ENCODE results near the gene FCSK.
"Not testable (repeated sequence)": the region's sequence is repeated elsewhere in the genome, so short reads cannot be mapped to it uniquely, and the experiment has no call there.

Gene FCSK

GRCh38 chr16:70454222-70455034, at the start of gene FCSK:
Gene FCSK, plus strand, starts transcription at chr16:70454595. Its CDS starts 8,596 bp downstream, at chr16:70463191.
- peak; percentile 43 to 49 for DNase-seq (ENCODE audit: low read depth in 2 of 2)

DNA sequence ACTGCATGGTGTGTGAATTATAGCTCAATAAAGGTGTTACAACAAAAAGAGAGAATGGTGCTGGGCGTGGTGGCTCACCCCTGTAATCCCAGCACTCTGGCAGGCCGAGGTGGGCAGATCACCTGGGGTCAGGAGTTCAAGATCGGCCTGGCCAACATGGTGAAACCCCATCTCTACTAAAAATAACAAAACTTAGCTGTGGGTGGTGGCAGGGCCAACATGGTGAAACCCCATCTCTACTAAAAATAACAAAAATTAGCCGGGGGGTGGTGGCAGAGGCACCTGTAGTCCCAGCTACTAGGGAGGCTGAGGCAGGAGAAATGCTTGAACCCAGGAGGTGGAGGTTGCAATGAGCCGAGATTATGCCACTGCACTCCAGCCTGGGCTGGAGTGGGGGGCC, 48.3 kb upstream of the FCSK start:
- DNase-seq (ENCODE audit: low read depth in 2 of 2): not testable (repeated sequence)

- DNase-seq (ENCODE audit: low read depth in 2 of 2): no peak
Measured at GRCh38 chr16:70407811-70408274, 46.6 kb upstream of the FCSK start.

GRCh38 chr16:70410734-70411133, 43.7 kb upstream of the FCSK start:
- no peak for DNase-seq (ENCODE audit: low read depth in 2 of 2)

DNA sequence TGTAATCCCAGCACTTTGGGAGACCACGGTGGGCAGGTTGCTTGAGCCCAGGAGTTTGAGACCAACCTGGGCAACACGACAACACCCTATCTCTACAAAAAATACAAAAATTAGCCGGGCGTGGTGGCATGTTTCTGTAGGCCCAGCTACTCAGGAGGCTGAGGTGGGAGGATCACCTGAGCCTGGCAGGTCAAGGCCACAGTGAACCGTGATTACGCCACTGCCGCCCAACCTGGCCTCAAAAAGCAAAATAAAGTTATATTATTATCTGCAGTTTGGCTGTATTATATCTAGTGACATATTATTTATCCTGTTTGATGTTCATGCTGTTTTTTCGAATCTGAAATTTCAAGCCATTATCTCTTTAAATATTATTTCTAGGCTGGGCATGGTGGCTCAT, 42.0 kb upstream of the FCSK start:
- DNase-seq (ENCODE audit: low read depth in 2 of 2): no peak

- not testable (repeated sequence) for DNase-seq (ENCODE audit: low read depth in 2 of 2)
Measured at GRCh38 chr16:70413572-70413971, 40.8 kb upstream of the FCSK start.

DNA sequence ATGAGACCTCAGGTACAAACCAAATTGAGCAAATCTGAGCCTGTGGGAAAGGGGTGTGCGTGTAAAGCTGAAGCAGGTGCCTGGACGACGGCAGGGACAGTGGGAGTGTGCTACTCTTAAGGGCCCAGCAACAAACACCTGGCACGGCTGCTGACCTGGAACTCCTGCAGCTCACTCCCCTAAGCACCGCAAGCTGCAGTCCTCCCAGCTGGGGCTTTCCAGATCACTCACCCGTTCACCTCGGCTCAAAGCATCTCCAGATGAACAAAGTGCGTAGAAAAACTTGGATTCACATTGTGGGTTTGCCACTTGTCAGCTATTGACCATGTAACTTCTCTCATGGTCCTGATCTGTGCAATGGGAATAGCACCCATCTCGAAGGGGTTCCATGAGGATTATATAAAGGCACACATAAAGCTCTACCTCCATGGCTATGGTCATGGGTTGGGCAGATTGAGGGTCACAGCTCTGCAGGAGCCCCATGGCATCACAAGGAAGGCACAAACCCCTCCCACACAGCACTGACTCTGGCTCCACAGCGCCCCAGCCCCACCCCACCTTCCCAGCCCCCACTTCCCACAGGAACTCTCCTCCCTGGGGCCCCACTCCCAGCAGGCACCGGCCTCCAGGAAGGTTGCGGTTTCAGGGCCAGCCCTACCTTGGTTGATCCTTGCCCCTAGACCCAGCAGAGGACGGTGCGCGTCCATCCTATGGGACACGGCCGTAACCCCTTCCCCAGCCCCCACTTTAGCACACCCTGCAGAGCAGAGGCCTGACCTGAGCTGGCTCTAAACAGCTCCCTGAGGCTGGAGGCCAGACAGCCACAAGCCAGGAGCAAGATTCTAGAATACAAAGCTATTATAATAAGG, 37.4 kb upstream of the FCSK start:
- no peak for DNase-seq (ENCODE audit: low read depth in 2 of 2)

- DNase-seq (ENCODE audit: low read depth in 2 of 2): no peak
Measured at GRCh38 chr16:70417661-70418060, 36.7 kb upstream of the FCSK start.

DNA sequence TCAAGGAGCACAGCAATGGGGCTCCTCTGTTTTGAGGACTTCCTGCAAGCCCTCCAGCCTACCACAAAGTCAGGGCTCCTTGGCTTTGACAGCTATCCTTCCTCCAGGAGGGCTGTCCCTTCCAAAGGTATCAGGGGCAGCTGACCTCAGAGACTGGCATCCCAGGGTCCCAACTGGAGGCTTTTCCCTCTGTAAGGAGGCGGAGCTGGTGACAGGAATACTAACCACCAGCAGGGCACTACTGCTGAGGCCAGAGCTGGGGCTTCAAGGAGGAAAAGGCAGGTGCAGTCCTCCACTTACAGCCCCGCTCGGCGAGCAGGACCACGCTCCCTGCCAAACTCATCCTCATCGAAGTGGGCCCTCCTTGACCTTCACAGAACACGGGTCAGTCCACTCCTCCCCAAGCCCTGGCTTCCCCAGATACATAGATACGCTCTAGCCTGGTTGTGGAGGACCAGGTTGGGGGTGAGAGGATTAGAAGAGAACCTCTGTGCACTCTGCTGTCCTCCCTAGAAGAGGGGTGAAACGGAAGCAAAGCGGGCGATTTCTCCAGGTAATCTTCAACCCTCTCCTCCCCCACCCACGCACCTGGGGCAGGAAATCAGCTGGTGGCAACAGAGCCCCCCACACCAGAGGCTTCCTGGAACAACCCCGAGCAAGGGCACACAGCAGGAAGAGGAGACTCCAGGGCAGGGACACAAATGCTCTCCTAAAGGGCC, 36.0 kb upstream of the FCSK start:
- no peak for DNase-seq (ENCODE audit: low read depth in 2 of 2)

GRCh38 chr16:70418993-70419318, 35.4 kb upstream of the FCSK start:
- DNase-seq (ENCODE audit: low read depth in 2 of 2): no peak

- no peak for DNase-seq (ENCODE audit: low read depth in 2 of 2)
Measured at GRCh38 chr16:70419384-70420327, 34.7 kb upstream of the FCSK start.

DNA sequence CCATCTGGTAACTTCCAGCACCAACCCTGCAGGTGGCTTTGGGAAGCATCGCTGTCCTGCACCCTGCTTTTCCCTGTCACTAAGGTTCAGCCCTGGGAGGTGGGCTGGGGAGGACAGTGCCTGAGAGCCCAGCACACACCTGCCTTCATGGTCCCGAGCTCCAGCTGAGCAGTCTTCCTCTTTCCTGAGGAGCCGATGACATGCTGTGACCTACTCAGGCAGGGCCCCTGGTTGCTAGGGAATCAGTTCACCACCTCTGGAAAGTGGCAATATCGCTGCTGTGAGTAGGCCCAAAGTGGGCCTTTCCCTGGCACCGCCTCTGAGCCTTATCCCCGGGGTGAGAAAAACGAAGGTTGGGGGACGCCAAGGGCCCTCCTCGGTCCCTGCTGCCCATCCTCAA, 33.4 kb upstream of the FCSK start:
- no peak for DNase-seq (ENCODE audit: low read depth in 2 of 2)

DNA sequence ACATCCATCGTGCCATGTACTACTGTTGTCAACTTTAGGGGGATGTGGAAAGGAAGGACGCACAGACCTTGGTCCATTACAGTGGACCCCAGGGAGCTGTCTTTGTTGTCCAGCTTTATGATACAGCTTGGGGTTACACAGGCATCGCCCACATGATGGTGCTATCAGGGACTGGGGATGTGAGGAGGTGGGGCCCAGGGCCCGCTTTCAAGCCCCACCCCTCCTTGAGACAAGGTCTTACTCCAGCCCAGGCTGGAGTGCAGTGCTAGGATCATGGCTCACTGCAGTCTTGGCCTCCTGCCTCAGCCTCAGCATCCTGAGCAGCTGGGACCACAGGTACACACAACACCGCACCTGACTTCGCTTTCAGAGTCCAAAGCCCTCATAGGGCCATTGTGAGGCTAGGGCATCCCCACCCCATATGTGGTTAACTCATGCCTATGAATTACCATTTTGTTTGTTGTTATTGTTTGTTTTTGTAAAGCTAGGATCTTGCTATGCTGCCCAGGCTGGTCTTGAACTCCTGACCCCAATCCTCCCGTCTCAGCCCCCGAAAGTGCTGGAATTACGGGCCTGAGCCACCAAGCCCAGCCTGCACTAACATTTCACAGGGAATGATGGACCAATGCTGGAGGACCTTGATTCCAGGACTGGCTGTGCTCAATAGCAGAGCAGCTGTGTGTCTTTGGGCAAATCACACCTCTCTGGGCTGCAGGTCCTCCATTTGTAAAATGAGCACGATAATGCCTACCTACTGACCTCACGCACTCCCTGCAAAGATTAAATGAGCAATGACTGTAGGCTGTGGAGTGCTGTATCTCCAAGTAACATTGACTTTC, 32.7 kb upstream of the FCSK start:
- no peak for DNase-seq (ENCODE audit: low read depth in 2 of 2)

DNA sequence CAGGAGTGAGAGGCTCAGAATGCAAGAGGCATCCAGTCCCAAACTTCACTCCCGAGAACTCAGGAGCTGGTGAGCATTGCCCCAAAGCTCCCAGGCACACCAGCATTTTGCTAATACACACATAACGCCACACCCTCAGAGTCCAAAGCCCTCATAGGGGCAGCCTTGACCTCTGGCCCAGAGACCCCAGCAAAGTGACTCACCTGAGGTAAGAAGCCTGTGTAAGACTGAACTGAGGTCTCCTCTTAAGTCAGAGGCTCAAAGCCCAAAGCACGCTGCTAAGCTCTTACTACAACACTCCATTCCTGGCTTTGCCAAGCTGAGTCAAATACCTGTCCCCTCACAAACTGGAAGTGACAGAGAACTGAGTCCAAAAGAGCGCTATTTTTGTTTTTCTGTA, 31.9 kb upstream of the FCSK start:
- no peak for DNase-seq (ENCODE audit: low read depth in 2 of 2)

GRCh38 chr16:70427786-70428177, 26.6 kb upstream of the FCSK start:
- DNase-seq (ENCODE audit: low read depth in 2 of 2): no peak

GRCh38 chr16:70428178-70428998, 26.0 kb upstream of the FCSK start:
- peak; percentile 22 to 56 for DNase-seq (ENCODE audit: low read depth in 2 of 2)

DNA sequence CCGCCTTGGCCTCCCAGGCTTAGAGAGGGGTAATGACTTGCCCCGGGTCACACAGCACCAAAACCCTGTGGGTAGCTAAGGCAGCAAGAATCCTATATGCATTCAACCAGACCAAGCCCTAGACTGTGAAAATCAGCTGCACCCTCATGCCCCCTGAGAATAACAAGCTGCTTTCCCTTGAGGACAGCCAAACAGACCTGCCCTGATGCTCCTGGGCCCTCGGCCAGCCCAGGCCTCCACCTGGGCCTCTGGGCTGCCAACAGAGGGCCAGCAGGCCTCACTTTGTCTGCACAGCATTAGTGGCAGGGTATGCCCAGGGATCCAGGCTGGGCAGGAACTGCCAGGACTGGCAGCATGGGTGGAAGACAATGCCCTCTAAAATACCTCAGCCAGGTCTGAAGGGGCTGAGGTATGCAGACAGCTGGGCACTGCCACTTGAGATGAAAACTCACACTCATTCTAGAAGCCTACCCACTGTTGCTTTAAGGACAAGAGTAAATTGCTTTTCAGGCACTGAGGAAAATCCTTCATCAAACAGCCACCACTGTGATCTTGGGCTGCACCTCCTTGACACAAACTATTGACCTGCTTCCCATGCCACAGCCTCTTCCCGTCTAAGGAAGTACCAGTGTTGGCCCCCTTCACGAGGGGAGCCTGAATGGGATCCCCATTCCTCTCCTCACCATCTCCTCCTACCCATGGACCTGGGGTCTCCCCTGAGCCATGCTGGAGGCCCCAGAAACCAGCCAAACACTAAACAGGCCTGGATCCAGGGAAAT, 24.3 kb upstream of the FCSK start:
- no peak for DNase-seq (ENCODE audit: low read depth in 2 of 2)
